Liver (tissue), 9 donors: ENCODE data around the gene DUSP1. TPM values are rescaled to one million over a fixed set of nuclear protein-coding genes. Genes with fewer than 3 reads are reported as not detected.
A peak's percentile ranks its signal among the peaks of the same experiment; 100 is the strongest.

Experiments
- DNase-seq: peaks from one replicate; pipeline ENCODE4 v3.0.0-alpha.2; 2017; ENCODE audit warnings: low spot score
- H3K27ac ChIP-seq, 2 donors: one replicate each; pipeline ENCODE4 v1.7.0; 2013; ENCODE audit warnings: inconsistent platforms in 2 of 2, low read length in 2 of 2, control low read depth in 1 of 2, low read depth in 1 of 2, mild to moderate bottlenecking in 1 of 2
- H3K27me3 ChIP-seq, 4 donors: one replicate each; pipeline versions ENCODE4 v1.6.1 to v1.7.0; 2013; ENCODE audit warnings: low read length in 3 of 4, inconsistent platforms in 1 of 4, mild to moderate bottlenecking in 1 of 4, moderate library complexity in 1 of 4; ENCODE audit not compliant: control insufficient read depth in 4 of 4, insufficient read depth in 4 of 4
- H3K36me3 ChIP-seq, 4 donors: one replicate each; pipeline versions ENCODE4 v1.6.1 to v1.7.0; 2013; ENCODE audit warnings: low read length in 3 of 4, mild to moderate bottlenecking in 3 of 4, low read depth in 1 of 4, moderate library complexity in 1 of 4; ENCODE audit not compliant: control insufficient read depth in 4 of 4, insufficient read depth in 3 of 4
- H3K4me1 ChIP-seq, 4 donors: one replicate each; pipeline versions ENCODE4 v1.6.1 to v1.7.0; 2013; ENCODE audit warnings: low read length in 3 of 4, mild to moderate bottlenecking in 3 of 4, moderate library complexity in 1 of 4; ENCODE audit not compliant: control insufficient read depth in 4 of 4, insufficient read depth in 4 of 4
- H3K4me3 ChIP-seq, 3 donors: one replicate each; pipeline versions ENCODE4 v1.6.1 to v1.7.0; 2013; ENCODE audit warnings: low read length in 3 of 3, control low read depth in 1 of 3, low read depth in 1 of 3, mild to moderate bottlenecking in 1 of 3
- H3K9ac ChIP-seq, 2 donors: one replicate each; pipeline ENCODE4 v1.7.0; 2013; ENCODE audit warnings: low read length in 2 of 2, mild to moderate bottlenecking in 2 of 2, moderate library complexity in 2 of 2, control low read depth in 1 of 2, low read depth in 1 of 2
- H3K9me3 ChIP-seq, 4 donors: one replicate each; pipeline versions ENCODE4 v1.6.1 to v1.7.0; 2013; ENCODE audit warnings: low read length in 3 of 4; ENCODE audit not compliant: control insufficient read depth in 4 of 4
- ATF3 ChIP-seq: IDR thresholded peaks from 2 replicates; pipeline ENCODE4 v1.6.1; 2016; ENCODE audit warnings: antibody characterized with exemption
- CTCF ChIP-seq: fragments of 150-350 bp; IDR thresholded peaks from 2 replicates; pipeline ENCODE4 v1.5.1; 2017; ENCODE audit warnings: improper control_type of control experiment, low read depth, low read length; ENCODE audit not compliant: missing input control
- EGR1 ChIP-seq, 2 donors: IDR thresholded peaks; 2 replicates each; pipeline ENCODE4 v1.6.1; 2016 to 2018; ENCODE audit warnings: antibody characterized with exemption in 2 of 2, low read depth in 2 of 2
- FOXA1 ChIP-seq: IDR thresholded peaks from 2 replicates; pipeline ENCODE4 v1.6.1; 2016; ENCODE audit warnings: antibody characterized with exemption
- FOXA2 ChIP-seq: IDR thresholded peaks from 2 replicates; pipeline ENCODE4 v1.6.1; 2016; ENCODE audit warnings: antibody characterized with exemption
- GABPA ChIP-seq, 2 donors: IDR thresholded peaks in 1 of 2; conservative IDR thresholded peaks in 1 of 2; 2 replicates each; pipeline ENCODE4 v1.6.1; 2016; ENCODE audit warnings: antibody characterized with exemption in 2 of 2, mild to moderate bottlenecking in 1 of 2, moderate library complexity in 1 of 2
- HNF4A ChIP-seq, 2 donors: conservative IDR thresholded peaks; 2 replicates each; pipeline ENCODE4 v1.6.1; 2016; ENCODE audit warnings: antibody characterized with exemption in 2 of 2, mild to moderate bottlenecking in 2 of 2
- HNF4G ChIP-seq: IDR thresholded peaks from 2 replicates; pipeline ENCODE4 v1.6.1; 2016; ENCODE audit warnings: antibody characterized with exemption
- MAX ChIP-seq: IDR thresholded peaks from 2 replicates; pipeline ENCODE4 v1.6.1; 2016; ENCODE audit warnings: antibody characterized with exemption
- NR2F2 ChIP-seq: IDR thresholded peaks from 2 replicates; pipeline ENCODE4 v1.6.1; 2016; ENCODE audit warnings: antibody characterized with exemption
- REST ChIP-seq: IDR thresholded peaks from 2 replicates; pipeline ENCODE4 v1.6.1; 2016; ENCODE audit warnings: antibody characterized with exemption, mild to moderate bottlenecking
- RXRA ChIP-seq, 2 donors: IDR thresholded peaks; 2 replicates each; pipeline ENCODE4 v1.6.1; 2017 to 2018; ENCODE audit warnings: antibody characterized with exemption in 2 of 2, mild to moderate bottlenecking in 1 of 2
- SP1 ChIP-seq: IDR thresholded peaks from 2 replicates; pipeline ENCODE4 v1.6.1; 2018; ENCODE audit warnings: antibody characterized with exemption, mild to moderate bottlenecking
- TAF1 ChIP-seq: conservative IDR thresholded peaks from 2 replicates; pipeline ENCODE4 v1.6.1; 2016; ENCODE audit warnings: antibody characterized with exemption, mild to moderate bottlenecking
- YY1 ChIP-seq: IDR thresholded peaks from 2 replicates; pipeline ENCODE4 v1.6.1; 2016; ENCODE audit warnings: antibody characterized with exemption, mild to moderate bottlenecking
- WGBS: extraction: QIAGEN DNeasy Blood & Tissue Kit; methylation state at CpG from one replicate; pipeline ENCODE4 v1.1.7; 2013; 5-methylcytosine and 5-hydroxymethylcytosine counted together
- polyA plus RNA-seq, 2 donors: library from polyadenylated mRNA; stranded (reverse) in 1 of 2; unstranded in 1 of 2; fragments of 200-250 nt in 1 of 2; fragments of >200 nt in 1 of 2; fragmentation: Nextera tagmentation in 1 of 2; extraction: Ambion mirVana in 1 of 2; gene quantifications; one replicate each; pipeline versions ENCODE4 v1.2.1 to v1.2.3, GENCODE V29; 2013 to 2015
- total RNA-seq, 2 donors: library from RNA; depleted of rRNA; stranded (reverse); fragments of >200 nt; gene quantifications; one replicate each; pipeline ENCODE4 v1.2.3, GENCODE V29; 2014
- TF ChIP-seq, protein P1 (sequence below): IDR thresholded peaks from 2 replicates; pipeline ENCODE4 v1.6.1; 2016; ENCODE audit warnings: antibody characterized with exemption
- donor health status: healthy.
- donor health status: healthy.
- donor health status: healthy.
- donor health status: healthy.
- donor health status: healthy.

Gene DUSP1
- total and polyA plus RNA-seq, 4 donors: 53.2 to 237 (median 110) TPM

GRCh38 chr5:172726966-172727365 is 44.0 kb downstream of the DUSP1 start:
- 96% methylated on average over 11 of the region's 11 CpGs for WGBS
- H3K9me3 ChIP-seq: no peaks in the 10 kb centered on the region
- H3K4me1 ChIP-seq: peaks cover 16 to 53% (median 38%) of the 10 kb centered on the region in 4 donors
- TF ChIP-seq TAF1 (no peak), FOXA2 (no peak), CTCF (no peak), GABPA (IDR thresholded peaks at IDR 0.05 in 1 of 2, conservative IDR thresholded peaks at IDR 0.05 in 1 of 2) (no peak), SP1 (no peak), ATF3 (no peak), MAX (no peak), NR2F2 (no peak), HNF4G (no peak), EGR1 (IDR thresholded peaks at IDR 0.05; ENCODE audit: low read depth in 2 of 2) (no peak), HNF4A (conservative IDR thresholded peaks at IDR 0.05) (no peak), RXRA (IDR thresholded peaks at IDR 0.05) (no peak), FOXA1 (no peak)
- TF ChIP-seq, protein P1, sequence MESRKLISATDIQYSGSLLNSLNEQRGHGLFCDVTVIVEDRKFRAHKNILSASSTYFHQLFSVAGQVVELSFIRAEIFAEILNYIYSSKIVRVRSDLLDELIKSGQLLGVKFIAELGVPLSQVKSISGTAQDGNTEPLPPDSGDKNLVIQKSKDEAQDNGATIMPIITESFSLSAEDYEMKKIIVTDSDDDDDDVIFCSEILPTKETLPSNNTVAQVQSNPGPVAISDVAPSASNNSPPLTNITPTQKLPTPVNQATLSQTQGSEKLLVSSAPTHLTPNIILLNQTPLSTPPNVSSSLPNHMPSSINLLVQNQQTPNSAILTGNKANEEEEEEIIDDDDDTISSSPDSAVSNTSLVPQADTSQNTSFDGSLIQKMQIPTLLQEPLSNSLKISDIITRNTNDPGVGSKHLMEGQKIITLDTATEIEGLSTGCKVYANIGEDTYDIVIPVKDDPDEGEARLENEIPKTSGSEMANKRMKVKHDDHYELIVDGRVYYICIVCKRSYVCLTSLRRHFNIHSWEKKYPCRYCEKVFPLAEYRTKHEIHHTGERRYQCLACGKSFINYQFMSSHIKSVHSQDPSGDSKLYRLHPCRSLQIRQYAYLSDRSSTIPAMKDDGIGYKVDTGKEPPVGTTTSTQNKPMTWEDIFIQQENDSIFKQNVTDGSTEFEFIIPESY: no peak
- H3K27me3 ChIP-seq: no peaks in the 10 kb centered on the region
- H3K27ac ChIP-seq: no peak overlapping the region
- no peak overlapping the region for H3K4me3 ChIP-seq
- H3K9ac ChIP-seq: no peak overlapping the region
- no peaks in the 10 kb centered on the region for H3K36me3 ChIP-seq
- no peak for DNase-seq

- no peak for TF ChIP-seq RXRA (IDR thresholded peaks at IDR 0.05)
- no peak for TF ChIP-seq FOXA2
- no peak for TF ChIP-seq HNF4A (conservative IDR thresholded peaks at IDR 0.05)
- no peak for TF ChIP-seq REST
- TF ChIP-seq EGR1 (IDR thresholded peaks at IDR 0.05; ENCODE audit: low read depth in 2 of 2): no peak
- no peak for TF ChIP-seq YY1
- no peak for TF ChIP-seq ATF3
- TF ChIP-seq HNF4G: no peak
- TF ChIP-seq FOXA1: no peak
- no peak for TF ChIP-seq GABPA (IDR thresholded peaks at IDR 0.05 in 1 of 2, conservative IDR thresholded peaks at IDR 0.05 in 1 of 2)
- no peak for TF ChIP-seq NR2F2
- no peak for TF ChIP-seq TAF1
- H3K27ac ChIP-seq: peak overlapping the region; percentile 85 to 89
- no peak overlapping the region for H3K4me3 ChIP-seq
- H3K36me3 ChIP-seq: no peaks in the 10 kb centered on the region
- 89% methylated on average over 5 of the region's 5 CpGs for WGBS
- no peaks in the 10 kb centered on the region for H3K9me3 ChIP-seq
- H3K9ac ChIP-seq: no peak overlapping the region
- H3K27me3 ChIP-seq: no peaks in the 10 kb centered on the region
- no peak for DNase-seq
- peaks cover 21 to 56% (median 45%) of the 10 kb centered on the region in 4 donors for H3K4me1 ChIP-seq
Observed at GRCh38 chr5:172725785-172726184, 45.2 kb downstream of the DUSP1 start.
